OCI-LY3 (cell line): Measurements from ENCODE around the gene PCSK5.

Source experiments
- EZH2phosphoT487 ChIP-seq: fragments of 200-600 bp; shearing (Covaris generic); IDR thresholded peaks from 2 replicates; pipeline ENCODE4 v1.6.1; 2018; ENCODE audit warnings: antibody characterized with exemption, mixed run types, low read depth
- TF ChIP-seq, protein P1 (sequence below): fragments of 200-600, 300-600 bp; sonication (generic); IDR thresholded peaks from 2 replicates; pipeline ENCODE4 v1.5.1; 2014; ENCODE audit warnings: antibody characterized with exemption, low read length, low read depth

DNA sequence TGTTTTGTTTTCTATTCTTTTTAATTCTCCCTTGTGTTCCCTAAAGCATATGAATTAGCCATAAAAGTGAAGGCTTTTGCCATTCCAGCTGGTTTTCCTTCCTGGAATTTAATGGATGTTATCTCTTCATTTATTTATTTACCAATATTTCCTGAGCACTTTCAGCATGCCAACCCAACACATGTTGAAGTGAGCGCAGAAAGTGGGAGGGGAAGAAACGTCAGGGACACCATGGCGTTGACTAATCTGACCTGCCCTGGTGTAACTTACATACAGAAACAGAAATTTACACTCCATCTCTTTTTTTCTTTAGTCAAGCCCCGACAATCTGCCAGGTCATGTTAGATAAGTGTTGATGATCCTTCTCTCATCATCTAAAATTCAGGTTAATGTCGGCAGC is 247.5 kb downstream of the PCSK5 start:
- TF ChIP-seq, protein P1, sequence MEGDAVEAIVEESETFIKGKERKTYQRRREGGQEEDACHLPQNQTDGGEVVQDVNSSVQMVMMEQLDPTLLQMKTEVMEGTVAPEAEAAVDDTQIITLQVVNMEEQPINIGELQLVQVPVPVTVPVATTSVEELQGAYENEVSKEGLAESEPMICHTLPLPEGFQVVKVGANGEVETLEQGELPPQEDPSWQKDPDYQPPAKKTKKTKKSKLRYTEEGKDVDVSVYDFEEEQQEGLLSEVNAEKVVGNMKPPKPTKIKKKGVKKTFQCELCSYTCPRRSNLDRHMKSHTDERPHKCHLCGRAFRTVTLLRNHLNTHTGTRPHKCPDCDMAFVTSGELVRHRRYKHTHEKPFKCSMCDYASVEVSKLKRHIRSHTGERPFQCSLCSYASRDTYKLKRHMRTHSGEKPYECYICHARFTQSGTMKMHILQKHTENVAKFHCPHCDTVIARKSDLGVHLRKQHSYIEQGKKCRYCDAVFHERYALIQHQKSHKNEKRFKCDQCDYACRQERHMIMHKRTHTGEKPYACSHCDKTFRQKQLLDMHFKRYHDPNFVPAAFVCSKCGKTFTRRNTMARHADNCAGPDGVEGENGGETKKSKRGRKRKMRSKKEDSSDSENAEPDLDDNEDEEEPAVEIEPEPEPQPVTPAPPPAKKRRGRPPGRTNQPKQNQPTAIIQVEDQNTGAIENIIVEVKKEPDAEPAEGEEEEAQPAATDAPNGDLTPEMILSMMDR, result no peak
- no peak for TF ChIP-seq EZH2phosphoT487
